Frontal cortex (tissue), 4 donors: ENCODE measurements around the gene RASGEF1C. TPM values are rescaled to one million over a fixed set of nuclear protein-coding genes. Genes with fewer than 3 reads are reported as not detected.

Experiments
- DNase-seq, 2 donors: peaks; one replicate each; pipeline ENCODE4 v3.0.0; 2012; ENCODE audit warnings: low spot score in 2 of 2
- FAIRE-seq: peaks from 2 replicates; lab custom pipeline; 2012; peaks lifted over from hg19 to GRCh38; lab: Jason Lieb, UNC
- total RNA-seq: library from RNA; depleted of rRNA; stranded (reverse); fragments of >200 nt; gene quantifications from one replicate; pipeline ENCODE4 v1.2.3, GENCODE V29; 2014
- donor health status: control.
- donor health status: control.
- donor health status: control.

Gene RASGEF1C
- total RNA-seq, 1 donor from 2014 or later = 17.9 TPM

DNA sequence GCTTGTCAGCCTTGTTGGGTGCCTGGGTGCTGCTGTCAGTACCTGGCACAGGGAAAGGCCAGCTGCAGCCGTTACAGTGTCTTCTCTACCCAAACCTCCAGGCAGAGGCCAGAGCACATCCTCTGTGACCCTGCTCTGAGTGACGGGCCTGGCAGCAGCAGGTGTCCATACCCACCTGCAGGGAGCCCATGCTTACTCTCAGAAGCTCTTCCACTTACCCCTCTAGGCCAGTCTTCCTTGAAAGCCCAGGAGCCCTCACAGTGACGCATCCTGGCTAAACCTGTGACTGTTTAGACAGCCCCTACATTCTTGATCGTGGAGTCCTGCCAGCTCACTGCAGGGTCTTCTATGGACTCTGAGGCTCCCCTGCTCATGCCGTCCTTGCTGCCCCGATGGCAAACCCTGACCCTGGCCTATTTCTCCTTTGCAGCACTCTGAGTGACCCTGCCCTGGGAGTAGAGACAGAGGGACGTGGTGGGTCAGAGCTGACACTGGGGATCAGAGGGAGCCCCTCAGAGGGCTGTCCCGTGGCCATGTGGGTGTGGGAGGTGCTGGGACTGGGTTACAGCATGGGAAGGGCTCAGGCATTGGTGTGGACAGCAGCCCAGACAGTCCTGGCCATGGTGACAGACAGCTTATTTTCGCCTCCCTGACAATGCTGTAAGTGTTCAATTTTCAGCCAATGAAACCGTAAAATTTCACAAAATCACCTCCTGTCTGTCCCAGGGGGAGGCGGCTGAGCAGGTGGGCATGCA lies 69.9 kb downstream of the RASGEF1C start:
- DNase-seq = no peak

DNA sequence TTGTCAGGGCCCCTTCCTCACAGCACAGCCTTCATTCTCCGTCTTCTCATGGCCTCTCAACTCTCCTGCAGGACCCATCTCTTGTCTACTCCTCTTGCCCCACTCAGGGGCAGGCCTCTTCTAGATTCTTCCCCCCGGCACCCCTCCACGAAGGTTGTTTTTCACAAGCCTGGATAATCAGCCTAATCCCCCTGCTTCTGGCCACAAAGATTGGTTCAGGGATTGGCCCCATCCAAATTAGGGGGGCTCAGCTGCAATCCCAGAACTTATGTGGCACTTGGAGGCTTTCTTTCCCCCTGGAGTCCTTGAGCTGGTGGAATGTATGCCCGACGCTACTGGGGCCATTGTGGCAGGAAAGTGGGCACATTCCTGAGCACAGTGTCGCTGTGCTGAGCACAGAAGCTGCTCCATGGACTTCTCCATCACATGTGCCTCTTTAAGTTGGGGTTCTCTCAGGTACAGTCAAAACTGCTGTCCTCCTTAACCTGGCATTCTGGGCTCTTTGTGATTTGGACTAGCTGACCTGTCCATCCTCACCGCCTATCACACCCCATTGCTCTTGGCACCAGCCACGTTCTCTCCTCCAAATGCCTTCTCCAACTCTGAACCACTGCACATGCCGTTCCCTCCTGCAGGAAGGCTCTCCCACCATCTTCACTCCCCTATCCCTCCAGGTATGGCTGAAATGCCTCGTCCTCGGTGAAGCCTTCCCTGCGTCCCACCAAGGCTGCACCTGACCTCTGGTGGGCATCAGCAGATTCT lies 70.6 kb downstream of the RASGEF1C start:
- no peak for FAIRE-seq
- no peak for DNase-seq

More for the DNA sequence above, 69.9 kb downstream of the RASGEF1C start:
- no peak for FAIRE-seq

DNA sequence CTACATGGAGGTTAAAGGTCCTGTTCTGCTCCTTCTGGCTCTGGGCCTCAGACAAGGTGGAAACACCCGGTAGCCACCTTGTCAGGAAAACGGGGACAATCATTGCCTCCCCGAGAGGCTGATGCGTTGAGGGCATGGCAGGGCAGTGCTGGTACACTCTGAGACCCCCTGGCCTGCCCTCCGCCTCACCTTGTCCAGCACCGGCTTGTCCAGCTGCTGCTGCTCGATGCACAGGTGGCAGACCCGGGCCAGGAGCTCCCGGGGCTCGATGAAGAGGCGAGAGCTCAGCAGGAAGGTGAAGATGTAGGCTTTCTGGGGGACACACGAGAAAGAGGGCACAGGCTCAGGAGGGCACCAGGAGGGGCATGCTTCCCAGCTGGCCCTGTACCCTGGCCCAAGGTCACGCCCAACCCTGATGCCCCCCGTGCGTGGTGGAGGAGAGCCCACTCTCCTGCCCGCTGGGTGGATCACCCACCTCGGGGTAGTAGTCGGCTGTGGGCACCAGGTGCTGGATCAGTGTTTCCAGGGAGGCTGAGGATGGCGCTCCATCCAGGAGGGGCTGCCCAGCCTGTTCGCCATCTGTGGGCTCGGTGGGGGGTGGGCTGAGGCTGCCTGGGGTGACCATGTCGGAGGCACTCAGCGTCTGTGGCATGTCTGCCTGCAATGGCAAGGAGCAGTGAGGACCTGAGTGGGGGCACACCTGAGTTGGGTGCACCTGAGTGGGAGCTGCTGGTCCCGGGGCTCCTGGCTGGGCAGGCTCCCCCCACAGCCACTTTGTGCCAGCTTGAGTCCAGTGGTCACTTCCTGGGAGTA lies 71.4 kb downstream of the RASGEF1C start:
- no peak for FAIRE-seq
- DNase-seq = no peak

DNA sequence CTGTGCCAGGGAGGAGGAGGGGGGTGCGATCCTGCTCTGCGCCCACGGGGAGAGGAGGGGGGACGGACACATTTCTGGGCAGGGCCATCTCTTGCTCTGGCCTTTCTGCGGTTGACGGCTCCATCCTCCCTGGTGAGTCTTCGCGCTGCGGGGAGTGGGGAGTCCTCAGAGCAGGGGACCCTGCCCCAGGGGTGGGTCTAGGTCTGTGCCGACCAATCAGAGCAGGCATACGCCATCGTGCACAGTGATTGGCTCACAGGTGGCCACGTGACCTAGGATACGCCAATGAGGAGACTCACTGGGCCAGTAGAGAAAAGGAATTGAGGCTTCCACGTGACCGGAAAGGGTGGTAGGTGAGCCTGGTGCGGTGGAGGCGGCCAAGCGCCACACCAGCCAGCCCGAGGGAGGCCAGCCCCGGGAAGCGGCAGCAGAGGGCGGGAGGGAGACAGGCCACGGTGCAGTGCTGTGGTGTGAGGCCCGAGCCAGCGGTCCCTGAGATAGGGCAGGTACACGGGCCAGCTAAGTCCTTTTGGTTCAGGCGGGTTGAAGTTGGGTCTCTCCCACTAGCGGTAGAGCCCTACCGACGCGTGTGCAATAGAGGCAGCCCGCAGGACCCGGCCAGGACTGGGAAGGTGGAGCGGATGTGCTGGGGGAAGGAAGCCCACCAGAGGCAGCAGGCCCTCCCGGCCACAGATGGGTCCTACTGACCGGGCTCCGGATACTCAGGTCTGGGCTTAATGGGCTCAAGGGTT lies 72.2 kb downstream of the RASGEF1C start:
- DNase-seq = no peak
- no peak for FAIRE-seq

DNA sequence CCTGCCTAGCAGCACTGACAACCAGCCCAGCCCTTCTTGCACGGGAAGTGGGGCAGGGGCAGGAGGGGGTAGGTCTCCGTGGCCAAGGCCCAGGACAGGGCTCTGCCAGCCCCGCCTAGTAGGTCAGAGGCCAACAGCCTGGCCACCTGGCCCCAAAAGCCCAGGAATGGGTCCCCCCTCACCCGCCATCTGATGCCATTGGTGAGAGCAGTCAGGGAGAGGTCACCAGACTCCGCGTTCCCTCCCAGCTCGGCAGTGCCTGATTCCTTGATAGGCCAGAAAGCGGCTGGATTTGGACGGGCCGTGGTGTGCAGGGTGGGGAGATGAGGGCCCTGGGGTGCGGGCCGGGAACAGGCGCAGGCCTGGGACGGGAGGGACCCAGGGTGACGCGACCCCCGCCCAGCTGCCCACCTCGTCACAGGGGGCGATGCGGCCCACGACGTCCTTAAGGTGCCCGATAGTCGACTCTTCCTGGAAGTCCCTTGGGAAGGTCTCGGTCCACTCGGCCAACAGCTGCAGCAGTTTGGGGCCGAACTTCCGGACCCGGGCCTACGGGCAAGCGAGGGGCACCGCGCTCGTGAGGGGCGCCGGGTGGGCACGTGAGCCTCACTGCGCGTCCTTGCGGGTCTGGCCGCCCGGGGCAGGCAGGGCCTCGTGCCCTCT lies 72.9 kb downstream of the RASGEF1C start:
- no peak for FAIRE-seq

DNA sequence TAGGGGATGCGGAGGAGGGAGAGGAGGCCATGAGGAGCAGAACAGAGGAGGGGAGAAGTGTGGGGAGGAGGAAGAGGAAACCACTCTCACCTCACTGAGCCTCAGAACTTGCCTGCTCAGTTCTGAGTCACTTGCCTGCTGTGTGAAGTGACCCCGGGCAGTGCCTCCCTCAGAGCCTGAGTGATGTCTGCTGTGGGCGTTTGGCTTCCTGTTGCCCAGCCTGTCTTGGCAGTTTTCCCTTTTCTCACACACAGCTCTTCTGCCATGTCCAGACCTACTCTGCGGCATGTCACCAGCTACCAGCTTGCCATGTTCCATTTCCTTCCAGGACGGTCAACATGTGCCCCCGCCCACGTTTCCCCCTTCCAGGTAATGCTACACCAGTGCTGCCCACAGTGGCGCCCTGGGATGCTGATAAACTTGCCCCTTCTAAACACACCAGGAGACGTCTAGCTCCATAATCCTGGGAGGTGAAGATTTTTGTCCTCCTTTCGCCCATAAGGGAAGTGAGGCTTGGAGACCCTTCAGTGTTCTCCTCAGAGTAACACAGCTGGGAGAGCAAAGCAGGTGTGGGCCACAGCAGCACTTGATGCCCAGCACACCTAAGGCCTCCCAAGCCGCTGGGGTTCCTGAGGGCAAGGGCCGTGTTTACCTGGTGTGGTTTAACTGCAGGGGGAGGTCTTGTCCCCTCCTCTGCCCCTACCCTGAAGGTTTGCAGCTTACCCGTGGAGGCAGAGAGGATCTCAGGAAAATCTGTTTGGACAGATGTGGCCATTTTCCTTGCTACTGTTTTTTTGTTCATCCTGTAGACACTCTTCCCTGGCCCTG lies 73.7 kb downstream of the RASGEF1C start:
- DNase-seq (peak in 1 of 2 donors; percentile 60), FAIRE-seq (no peak)

More for the DNA sequence above, 72.9 kb downstream of the RASGEF1C start:
- DNase-seq = no peak

DNA sequence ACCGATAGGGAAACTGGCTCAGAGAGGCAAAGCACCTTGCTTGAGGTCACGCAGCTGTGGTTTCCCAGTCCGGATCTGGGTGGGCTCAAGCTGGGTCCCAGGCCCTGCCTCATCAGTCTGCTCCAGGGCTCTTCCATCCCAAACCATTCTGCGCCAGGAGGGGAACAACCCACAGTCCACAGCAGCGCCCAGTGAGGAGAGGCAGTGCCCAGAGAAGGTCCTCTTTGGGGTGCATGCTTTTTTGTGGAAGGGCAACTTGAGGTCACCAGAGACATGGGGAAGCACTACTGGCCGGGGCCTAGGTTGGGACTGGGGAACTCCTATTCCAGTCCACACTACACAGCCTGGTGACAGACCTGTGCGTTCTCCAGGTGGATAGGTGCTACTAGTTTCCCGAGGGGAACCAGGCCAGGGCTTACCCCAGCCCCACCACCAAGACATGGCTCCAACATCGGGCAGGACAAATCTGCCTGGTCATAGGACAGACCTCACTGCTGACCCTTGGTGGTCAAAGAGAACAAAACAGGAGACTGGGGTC lies 75.0 kb downstream of the RASGEF1C start:
- no peak for FAIRE-seq

DNA sequence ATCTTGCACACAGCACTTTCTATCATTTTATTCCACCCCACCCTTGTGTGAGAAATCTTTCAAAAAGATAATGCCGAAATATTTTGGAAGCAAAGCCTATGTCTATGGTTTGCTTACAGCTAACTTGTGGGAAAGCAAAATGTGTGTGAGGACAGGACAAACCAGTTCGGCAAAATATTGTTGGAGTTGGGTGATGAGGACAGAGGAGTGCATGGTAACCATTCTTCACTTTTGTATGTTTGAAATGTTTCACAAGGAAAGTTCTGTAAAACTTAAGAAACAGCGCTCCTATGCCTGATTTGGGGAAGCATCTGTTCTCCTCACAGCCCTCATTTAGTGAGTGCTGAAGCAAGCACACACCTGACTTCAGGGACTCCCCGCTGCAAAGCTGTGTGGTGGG lies 75.5 kb downstream of the RASGEF1C start:
- no peak for DNase-seq
- FAIRE-seq = no peak

More for the DNA sequence above, 75.0 kb downstream of the RASGEF1C start:
- no peak for DNase-seq

DNA sequence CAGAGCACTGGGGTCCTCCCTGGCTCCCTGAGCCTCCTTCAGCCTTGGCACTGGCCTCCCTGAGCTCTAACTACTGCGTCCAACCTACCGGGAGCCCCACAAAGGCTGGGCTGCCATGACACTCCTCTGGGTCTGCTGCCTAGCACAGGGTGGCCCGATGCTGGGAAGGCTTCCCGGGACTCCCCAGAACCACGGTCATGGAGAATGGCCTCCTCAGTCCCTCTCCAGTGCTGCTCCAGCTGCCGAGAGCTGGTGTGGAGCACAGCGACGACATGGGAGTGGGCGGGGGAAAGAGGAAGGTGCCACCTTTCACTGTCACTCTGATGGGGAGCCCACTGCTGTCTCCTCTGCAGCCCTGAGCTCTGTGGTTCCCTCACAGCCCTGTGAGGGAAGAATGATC lies 76.0 kb downstream of the RASGEF1C start:
- no peak for DNase-seq
- FAIRE-seq = no peak

DNA sequence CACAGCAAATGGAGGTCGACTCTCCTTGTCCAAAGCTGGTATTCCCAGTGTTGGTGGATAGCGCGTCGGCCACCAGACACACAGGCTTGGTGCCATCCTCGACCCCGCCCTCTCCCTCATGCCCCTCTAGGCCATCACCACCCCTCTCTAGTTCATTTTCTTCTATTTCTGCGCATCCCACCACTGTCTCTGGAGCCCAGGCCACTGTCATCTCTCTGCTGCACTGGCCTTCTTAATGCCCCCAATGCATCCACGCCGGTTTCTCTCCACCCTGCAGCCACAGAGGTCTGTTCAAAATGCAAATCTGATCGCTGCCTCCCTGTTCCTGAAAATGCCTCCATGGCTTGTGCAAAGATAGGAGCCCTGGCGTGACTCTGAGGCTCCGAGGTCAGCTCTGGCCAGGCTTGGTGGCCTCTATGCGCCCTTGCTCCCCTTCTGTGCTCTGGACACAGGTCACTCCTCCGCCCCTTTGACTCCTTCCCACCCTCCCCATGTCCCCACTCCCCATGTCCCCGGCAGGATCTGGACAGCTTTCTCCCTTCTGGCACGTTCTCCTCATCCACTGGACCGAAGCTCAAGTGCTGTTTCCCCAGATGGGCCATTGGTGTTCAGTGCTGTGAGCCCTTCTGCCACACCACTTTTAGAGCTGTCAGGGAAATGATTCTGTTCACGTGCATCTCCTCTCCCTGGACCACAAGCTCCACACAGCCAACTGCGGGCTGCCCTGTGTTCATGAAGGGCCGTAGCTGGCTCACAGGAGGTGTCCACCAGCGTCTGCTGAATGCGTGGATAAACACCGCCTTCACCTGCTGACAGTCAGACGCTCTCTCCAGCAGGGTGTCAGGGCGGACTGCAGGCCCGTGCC lies 77.9 kb downstream of the RASGEF1C start:
- no peak for DNase-seq
- FAIRE-seq = no peak

DNA sequence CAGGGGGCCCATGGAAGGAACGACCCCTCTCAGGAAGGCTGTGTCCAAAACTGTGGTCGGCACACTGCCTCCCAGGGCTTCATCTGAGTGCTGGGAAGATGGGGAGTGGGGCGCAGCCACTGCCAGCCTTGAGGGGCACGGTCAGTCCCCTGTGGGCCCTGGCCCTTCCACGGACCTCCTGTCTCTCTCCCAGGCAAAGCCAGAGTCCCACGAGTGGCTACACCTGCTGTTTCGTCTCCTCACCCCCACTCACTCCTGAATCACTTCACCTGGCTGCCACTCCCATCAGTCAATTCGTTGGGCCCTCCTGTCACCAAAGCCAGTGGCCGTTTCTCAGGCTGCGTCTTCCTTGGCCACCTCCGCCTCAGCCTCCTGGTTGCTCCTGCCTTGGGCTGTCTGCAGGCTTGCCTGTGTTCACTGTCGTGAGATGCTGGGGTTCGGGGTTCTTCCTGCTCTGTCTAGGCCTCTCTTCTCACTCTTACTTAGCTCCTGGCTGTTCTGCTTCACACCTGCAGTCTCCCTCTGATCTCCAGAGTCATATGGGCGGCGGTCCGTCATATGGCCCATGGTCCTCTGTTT lies 78.6 kb downstream of the RASGEF1C start:
- DNase-seq (no peak), FAIRE-seq (no peak)

DNA sequence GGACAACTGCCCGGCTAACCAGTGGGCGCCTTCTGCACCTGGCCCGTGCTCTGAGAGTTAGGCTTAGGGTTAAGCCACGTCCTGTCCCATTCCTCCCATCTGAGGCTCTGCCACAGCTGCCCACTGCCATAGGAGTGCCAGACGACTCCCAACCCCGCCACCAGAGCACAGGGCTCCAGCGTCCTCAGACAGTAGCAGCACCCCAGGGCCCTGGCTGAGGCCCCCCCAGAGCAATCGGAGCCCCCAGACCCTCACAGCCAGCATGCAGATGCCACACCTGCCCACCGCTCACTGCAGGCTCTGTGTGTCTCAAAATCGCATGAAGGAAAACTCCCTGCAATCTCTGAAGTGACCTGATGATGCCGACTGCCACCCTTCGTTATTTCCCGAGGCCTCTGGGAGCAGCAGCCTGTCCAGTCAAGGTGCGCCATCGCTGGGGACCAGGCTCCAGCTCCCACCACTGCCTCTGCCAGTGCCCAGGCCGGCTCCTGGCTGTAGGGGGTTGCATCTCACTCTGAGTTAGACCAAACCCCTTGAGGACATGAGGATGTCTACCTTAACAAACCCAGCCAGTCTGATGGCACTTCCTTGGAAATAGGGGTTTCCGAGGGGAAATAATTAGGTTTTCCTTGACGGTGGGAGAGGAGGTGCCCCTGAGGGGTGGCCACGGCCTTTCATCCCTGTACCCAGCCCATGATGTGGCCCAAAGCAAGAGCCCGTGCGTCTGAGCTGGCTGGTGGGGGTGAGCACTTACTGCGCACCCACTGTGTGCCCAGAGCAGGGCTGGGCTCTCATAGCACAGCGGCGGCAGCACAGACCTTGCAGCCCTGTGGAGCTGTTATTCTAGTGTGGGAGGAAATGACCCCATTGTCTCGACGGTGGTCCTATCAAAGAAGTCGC lies 79.5 kb downstream of the RASGEF1C start:
- FAIRE-seq (no peak), DNase-seq (no peak)

DNA sequence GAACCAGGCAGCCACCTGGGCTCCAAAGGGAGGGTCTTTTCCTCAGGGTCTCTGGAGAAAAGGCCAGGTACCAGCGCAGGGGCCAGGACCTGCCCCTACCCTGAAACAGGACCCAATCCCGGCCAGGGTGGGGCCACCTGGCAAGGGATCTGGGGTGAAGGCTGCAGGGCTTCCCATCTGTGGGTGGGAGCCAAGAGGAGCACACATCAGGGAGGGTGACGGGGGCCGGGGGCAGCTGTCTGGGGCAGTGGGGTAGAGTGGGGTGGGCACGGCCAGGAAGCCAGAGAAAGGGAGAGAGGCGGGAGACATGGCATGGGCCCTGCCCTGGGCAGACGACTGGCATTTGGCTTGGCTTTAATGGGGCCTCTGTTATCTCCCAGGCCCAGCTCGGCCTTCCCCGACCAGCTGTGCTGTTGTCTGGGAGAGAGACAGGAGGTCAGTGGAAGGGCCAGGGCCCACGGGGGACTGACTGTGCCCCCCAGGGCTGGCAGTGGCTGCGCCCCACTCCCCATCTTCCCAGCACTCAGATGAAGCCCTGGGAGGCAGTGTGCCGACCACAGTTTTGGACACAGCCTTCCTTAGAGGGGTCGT lies 80.2 kb downstream of the RASGEF1C start:
- FAIRE-seq = no peak
- peak in 1 of 2 donors; percentile 75 for DNase-seq

DNA sequence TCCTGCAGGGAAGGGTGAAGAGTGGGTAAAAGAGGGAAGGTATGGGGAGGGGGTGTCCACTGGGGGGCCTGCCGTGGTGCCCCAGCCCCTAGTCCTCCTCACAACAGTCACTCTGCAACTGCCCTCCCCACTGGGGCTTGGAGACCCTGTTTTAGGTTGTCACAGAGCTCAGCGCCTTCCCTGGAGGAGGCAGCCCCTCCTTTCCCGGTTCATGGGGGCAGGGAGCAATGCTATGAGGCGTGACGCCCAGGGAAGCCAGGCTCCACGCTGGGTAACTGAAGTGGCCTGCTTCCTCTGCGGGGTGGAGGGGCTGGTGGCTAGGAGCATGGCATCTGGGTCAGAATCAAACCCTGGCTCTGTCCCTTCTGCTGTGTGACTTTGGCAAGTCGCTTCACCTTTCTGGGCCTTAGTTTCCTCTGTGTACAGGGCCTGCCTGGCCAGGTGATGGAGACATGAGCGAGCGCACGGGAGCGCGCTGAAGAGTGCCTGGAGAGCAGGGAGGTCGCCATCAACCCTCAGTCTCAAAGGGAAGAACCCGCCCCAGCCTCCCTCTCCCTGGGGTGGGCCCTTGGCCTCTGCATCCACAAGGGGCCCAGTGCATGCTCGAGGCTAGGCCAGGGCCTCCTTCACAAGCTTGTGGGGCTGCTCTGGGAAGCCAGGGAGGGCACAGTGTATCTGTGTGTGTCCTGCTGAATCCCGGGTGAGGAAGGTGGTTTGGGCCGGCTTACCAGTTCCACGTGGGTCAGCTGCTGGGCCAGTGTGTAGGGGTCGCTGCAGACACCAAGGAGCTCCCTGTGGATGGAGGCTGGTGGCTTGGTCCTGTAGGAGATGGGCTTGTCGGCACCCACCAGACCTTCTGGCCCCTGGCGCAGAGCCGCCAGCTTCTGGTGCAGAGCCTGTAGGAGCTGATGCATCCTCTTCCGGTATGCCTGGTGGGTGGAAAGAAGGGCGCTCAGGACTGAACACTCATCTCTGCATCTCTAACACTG lies 81.0 kb downstream of the RASGEF1C start:
- DNase-seq (peak in 1 of 2 donors; percentile 31), FAIRE-seq (no peak)
